Measurements from ENCODE around the gene VPS16. TPM values are rescaled to one million over a fixed set of nuclear protein-coding genes. Genes with fewer than 3 reads are reported as not detected.
"Not testable (repeated sequence)": the region's sequence is repeated elsewhere in the genome, so short reads cannot be mapped to it uniquely, and the experiment has no call there.

The VPS16 gene
- polyA plus RNA-seq, 1 experiment: 33.5 TPM

DNA sequence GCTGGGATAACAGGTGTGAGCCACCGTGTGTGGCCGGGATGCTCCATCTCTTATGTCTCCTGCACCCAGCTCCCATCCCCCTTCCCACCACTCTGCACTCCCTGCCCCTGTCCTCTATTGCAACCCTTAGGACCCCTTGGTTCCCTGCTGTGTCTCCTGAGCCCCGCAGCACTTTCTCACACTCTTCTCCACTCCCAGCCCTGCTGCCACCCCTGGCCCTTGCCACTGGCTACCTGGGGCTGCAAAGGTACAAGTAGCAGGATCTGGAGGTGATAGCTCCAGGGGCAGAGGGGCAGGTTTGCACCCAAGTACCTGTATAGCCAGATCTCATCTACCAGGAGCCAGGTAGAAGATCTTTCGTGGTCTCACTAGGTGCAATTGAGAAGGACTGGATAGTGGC, 33.5 kb upstream of the VPS16 start:
- peaks cover 4% of the 10 kb centered on the region for H3K9me3 ChIP-seq (ENCODE audit: control insufficient read depth, insufficient read depth, low read length)
- TF ChIP-seq, protein P1, sequence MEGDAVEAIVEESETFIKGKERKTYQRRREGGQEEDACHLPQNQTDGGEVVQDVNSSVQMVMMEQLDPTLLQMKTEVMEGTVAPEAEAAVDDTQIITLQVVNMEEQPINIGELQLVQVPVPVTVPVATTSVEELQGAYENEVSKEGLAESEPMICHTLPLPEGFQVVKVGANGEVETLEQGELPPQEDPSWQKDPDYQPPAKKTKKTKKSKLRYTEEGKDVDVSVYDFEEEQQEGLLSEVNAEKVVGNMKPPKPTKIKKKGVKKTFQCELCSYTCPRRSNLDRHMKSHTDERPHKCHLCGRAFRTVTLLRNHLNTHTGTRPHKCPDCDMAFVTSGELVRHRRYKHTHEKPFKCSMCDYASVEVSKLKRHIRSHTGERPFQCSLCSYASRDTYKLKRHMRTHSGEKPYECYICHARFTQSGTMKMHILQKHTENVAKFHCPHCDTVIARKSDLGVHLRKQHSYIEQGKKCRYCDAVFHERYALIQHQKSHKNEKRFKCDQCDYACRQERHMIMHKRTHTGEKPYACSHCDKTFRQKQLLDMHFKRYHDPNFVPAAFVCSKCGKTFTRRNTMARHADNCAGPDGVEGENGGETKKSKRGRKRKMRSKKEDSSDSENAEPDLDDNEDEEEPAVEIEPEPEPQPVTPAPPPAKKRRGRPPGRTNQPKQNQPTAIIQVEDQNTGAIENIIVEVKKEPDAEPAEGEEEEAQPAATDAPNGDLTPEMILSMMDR (IDR thresholded peaks at IDR 0.05; ENCODE audit: low read depth, low read length): no peak
- DNase-seq (ENCODE audit: low read depth, low spot score): no peak
- ChIA-PET POLR2A (no interaction called here), CTCF (no interaction called here)
- H3K27me3 ChIP-seq (ENCODE audit: control insufficient read depth, insufficient read depth, low read length): peaks cover 43% of the 10 kb centered on the region
- H3K27ac ChIP-seq (ENCODE audit: low read depth, low read length): no peak overlapping the region
- H3K4me3 ChIP-seq (ENCODE audit: low read depth, low read length): no peak overlapping the region

DNA sequence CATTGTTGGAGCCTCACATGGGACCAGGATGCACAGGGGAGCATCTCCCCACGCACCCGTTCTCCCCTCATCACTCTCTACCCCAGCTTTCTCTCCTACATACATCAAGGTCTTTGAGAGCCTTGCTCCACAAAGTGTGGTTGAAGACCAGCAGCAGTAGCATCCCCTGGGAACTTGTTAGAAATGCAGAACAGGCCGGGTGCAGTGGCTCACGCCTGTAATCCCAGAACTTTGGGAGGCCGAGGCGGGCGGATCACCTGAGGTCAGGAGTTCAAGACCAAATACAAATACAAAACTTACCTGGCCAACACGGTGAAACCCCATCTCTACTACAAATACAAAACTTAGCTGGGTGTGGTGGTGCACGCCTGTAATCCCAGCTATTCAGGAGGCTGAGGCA, 32.6 kb upstream of the VPS16 start:
- DNase-seq (ENCODE audit: low read depth, low spot score); CTCF ChIA-PET; POLR2A ChIA-PET; H3K27ac ChIP-seq (ENCODE audit: low read depth, low read length); H3K4me3 ChIP-seq (ENCODE audit: low read depth, low read length); H3K9me3 ChIP-seq (ENCODE audit: control insufficient read depth, insufficient read depth, low read length): not testable (repeated sequence)
- H3K27me3 ChIP-seq (ENCODE audit: control insufficient read depth, insufficient read depth, low read length): peaks cover 35% of the 10 kb centered on the region

DNA sequence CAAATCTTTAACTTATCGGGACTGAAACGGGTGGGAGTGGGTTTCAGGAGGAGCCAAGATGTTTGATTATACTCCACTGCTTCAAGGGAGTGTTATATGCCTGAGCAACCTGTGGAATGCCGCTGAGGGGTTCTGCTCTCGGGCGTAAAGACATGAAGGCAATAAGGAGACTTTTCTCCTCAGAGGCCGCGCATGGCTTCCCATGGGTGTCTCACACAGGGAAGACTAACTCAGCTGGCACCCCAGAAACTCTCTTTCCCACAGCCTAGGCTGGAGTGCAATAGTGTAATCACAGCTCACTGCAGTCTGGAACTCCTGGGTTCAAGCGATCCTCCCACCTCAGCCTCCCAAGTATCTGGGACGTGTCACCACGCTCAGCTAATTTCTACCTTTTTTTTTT, 30.9 kb upstream of the VPS16 start:
- H3K4me3 ChIP-seq (ENCODE audit: low read depth, low read length): no peak overlapping the region
- CTCF ChIA-PET: no interaction called here
- DNase-seq (ENCODE audit: low read depth, low spot score): no peak
- no peak overlapping the region for H3K27ac ChIP-seq (ENCODE audit: low read depth, low read length)
- POLR2A ChIA-PET: interaction anchor here (0.7 kb wide), 2 partner anchors 14 to 842 kb away, joined by 5 to 10 read pairs; no protein-coding TSS in a partner anchor
- H3K27me3 ChIP-seq (ENCODE audit: control insufficient read depth, insufficient read depth, low read length): peaks cover 19% of the 10 kb centered on the region
- H3K9me3 ChIP-seq (ENCODE audit: control insufficient read depth, insufficient read depth, low read length): peaks cover 4% of the 10 kb centered on the region
- TF ChIP-seq, protein P1 (IDR thresholded peaks at IDR 0.05; ENCODE audit: low read depth, low read length): no peak

DNA sequence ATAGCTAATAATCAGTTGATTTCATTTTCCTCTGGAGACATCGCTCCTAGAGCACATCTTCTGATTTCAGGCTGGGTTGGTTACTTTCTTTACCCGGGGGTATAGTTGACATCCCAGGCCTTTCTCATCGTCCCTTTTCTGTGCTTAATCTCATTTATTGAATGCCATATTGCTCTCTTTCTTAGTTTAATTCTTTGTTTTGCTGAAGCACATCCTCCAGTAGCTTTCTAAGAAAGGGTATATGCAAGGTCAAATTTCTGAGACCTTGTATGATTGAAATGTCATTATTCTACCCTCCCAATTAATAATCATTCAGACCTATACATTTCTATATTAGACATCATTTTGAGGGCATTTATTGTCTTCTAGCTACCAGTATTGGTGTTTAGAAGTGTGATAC, 28.4 kb upstream of the VPS16 start:
- POLR2A ChIA-PET: interaction anchor here (0.7 kb wide), 1 partner anchor 17 kb away, joined by 3 read pairs; no protein-coding TSS in a partner anchor
- CTCF ChIA-PET: interaction anchor here (0.9 kb wide), 1 partner anchor 189 kb away, joined by 3 read pairs; no protein-coding TSS in a partner anchor
- H3K9me3 ChIP-seq (ENCODE audit: control insufficient read depth, insufficient read depth, low read length): peaks cover 4% of the 10 kb centered on the region
- H3K4me3 ChIP-seq (ENCODE audit: low read depth, low read length): no peak overlapping the region
- no peak overlapping the region for H3K27ac ChIP-seq (ENCODE audit: low read depth, low read length)
- DNase-seq (ENCODE audit: low read depth, low spot score): no peak
- TF ChIP-seq, protein P1 (IDR thresholded peaks at IDR 0.05; ENCODE audit: low read depth, low read length): no peak
- peaks cover 4% of the 10 kb centered on the region for H3K27me3 ChIP-seq (ENCODE audit: control insufficient read depth, insufficient read depth, low read length)

DNA sequence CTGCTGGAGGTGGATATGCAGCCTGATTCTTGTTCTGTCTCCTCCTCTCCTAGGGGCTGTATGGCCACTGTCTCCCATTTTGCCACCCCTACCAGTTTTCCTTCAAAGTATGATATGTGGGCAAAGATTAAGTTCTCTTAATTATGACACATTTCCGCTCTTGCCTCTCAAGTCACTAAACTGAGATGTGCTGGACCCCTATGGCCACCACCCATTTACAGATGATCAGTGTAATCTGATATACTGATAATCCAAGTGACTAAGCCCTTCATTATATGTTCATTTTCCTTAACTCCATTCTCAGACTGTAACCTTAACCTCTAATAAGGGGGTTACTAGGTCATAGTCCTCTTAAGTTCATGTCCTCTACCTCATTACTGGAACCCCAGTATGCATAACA, 26.5 kb upstream of the VPS16 start:
- no peak for DNase-seq (ENCODE audit: low read depth, low spot score)
- Histone ChIP-seq H3K27me3 (ENCODE audit: control insufficient read depth, insufficient read depth, low read length) (no peaks in the 10 kb centered on the region), H3K4me3 (ENCODE audit: low read depth, low read length) (no peak overlapping the region), H3K9me3 (ENCODE audit: control insufficient read depth, insufficient read depth, low read length) (peaks cover 4% of the 10 kb centered on the region), H3K27ac (ENCODE audit: low read depth, low read length) (peak overlapping the region; percentile 33)
- TF ChIP-seq, protein P1 (IDR thresholded peaks at IDR 0.05; ENCODE audit: low read depth, low read length): no peak
- ChIA-PET CTCF (no interaction called here), POLR2A (interaction anchor here (0.7 kb wide), 1 partner anchor 13 kb away, joined by 3 read pairs; no protein-coding TSS in a partner anchor)

Data from AG04450 (cell line).